ENCODE measurements around the gene TRAPPC3L.

DNA sequence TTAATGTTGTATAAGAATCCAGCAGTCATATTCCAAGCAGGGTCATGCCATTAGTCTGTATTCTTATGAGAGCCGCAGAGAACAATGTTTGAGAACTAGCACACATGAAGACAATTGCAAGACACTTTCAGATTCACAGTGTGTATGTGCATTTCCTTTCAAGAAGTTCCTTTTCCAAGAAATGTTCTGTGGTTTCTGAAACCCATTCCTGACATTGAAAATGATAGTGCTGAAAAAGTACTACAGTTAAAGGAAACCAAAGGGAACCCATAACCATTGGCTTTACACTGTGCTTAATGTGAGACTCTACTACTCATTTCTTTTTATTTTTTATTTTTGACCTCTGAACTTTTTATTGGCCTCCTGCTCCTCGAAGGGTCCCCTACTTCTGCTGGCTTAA is 88.6 kb downstream of the TRAPPC3L start:
- no peak for TF ChIP-seq ELF1 (CRISPR knock-in tag; IDR thresholded peaks at IDR 0.05)
- TF ChIP-seq FOXA3 (CRISPR knock-in tag; IDR thresholded peaks at IDR 0.05) = no peak
- no peak for TF ChIP-seq FOXM1 (CRISPR knock-in tag; IDR thresholded peaks at IDR 0.05)
- TF ChIP-seq ZNF501 (CRISPR knock-in tag; IDR thresholded peaks at IDR 0.05) = no peak
- TF ChIP-seq, protein P1, sequence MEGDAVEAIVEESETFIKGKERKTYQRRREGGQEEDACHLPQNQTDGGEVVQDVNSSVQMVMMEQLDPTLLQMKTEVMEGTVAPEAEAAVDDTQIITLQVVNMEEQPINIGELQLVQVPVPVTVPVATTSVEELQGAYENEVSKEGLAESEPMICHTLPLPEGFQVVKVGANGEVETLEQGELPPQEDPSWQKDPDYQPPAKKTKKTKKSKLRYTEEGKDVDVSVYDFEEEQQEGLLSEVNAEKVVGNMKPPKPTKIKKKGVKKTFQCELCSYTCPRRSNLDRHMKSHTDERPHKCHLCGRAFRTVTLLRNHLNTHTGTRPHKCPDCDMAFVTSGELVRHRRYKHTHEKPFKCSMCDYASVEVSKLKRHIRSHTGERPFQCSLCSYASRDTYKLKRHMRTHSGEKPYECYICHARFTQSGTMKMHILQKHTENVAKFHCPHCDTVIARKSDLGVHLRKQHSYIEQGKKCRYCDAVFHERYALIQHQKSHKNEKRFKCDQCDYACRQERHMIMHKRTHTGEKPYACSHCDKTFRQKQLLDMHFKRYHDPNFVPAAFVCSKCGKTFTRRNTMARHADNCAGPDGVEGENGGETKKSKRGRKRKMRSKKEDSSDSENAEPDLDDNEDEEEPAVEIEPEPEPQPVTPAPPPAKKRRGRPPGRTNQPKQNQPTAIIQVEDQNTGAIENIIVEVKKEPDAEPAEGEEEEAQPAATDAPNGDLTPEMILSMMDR (CRISPR knock-in tag; IDR thresholded peaks at IDR 0.05) = no peak

Measured in HepG2 (cell line).